Fibroblast of the aortic adventitia (primary cell): Measurements from ENCODE around the gene EHF. TPM values are rescaled to one million over a fixed set of nuclear protein-coding genes. Genes with fewer than 3 reads are reported as not detected.

ENCODE experiments used
- DNase-seq: peaks from one replicate; pipeline ENCODE4 v3.0.0-alpha.2; 2010; ENCODE audit warnings: low read depth
- H3K4me3 ChIP-seq: 2 replicates; pipeline ENCODE4 v1.5.1; 2011; ENCODE audit warnings: low read depth, mild to moderate bottlenecking, control low read depth, low read length, moderate library complexity
- total RNA-seq: library from RNA; depleted of rRNA; stranded (reverse); fragments of >200 nt; gene quantifications from 2 replicates; pipeline ENCODE4 v1.2.3, GENCODE V29; 2012; ENCODE audit warnings: low replicate concordance
- TF ChIP-seq, protein P1 (sequence below): IDR thresholded peaks from 2 replicates; pipeline ENCODE4 v1.5.1; 2011; ENCODE audit warnings: mild to moderate bottlenecking, low read length, control low read depth, inconsistent platforms; ENCODE audit not compliant: insufficient read depth

Gene EHF
- total RNA-seq, 1 donor = 0.18 TPM

DNA sequence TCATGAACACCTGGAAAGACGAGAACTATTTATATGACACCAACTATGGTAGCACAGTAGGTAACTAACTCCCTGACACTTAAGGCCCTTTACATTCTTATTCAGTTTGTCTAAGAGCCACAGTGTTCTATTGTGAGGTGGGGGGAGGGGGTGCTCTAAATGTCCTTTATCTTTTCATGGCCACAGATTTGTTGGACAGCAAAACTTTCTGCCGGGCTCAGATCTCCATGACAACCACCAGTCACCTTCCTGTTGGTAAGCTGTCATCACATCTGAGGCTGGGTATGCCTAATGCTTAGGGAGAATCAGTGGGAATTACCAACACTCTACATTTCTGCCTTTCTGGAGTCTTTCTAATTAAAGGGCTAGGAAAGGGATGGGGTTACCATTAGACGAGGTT is 30.7 kb downstream of the EHF start:
- TF ChIP-seq, protein P1, sequence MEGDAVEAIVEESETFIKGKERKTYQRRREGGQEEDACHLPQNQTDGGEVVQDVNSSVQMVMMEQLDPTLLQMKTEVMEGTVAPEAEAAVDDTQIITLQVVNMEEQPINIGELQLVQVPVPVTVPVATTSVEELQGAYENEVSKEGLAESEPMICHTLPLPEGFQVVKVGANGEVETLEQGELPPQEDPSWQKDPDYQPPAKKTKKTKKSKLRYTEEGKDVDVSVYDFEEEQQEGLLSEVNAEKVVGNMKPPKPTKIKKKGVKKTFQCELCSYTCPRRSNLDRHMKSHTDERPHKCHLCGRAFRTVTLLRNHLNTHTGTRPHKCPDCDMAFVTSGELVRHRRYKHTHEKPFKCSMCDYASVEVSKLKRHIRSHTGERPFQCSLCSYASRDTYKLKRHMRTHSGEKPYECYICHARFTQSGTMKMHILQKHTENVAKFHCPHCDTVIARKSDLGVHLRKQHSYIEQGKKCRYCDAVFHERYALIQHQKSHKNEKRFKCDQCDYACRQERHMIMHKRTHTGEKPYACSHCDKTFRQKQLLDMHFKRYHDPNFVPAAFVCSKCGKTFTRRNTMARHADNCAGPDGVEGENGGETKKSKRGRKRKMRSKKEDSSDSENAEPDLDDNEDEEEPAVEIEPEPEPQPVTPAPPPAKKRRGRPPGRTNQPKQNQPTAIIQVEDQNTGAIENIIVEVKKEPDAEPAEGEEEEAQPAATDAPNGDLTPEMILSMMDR = no peak
- DNase-seq = no peak
- H3K4me3 ChIP-seq = no peak overlapping the region

DNA sequence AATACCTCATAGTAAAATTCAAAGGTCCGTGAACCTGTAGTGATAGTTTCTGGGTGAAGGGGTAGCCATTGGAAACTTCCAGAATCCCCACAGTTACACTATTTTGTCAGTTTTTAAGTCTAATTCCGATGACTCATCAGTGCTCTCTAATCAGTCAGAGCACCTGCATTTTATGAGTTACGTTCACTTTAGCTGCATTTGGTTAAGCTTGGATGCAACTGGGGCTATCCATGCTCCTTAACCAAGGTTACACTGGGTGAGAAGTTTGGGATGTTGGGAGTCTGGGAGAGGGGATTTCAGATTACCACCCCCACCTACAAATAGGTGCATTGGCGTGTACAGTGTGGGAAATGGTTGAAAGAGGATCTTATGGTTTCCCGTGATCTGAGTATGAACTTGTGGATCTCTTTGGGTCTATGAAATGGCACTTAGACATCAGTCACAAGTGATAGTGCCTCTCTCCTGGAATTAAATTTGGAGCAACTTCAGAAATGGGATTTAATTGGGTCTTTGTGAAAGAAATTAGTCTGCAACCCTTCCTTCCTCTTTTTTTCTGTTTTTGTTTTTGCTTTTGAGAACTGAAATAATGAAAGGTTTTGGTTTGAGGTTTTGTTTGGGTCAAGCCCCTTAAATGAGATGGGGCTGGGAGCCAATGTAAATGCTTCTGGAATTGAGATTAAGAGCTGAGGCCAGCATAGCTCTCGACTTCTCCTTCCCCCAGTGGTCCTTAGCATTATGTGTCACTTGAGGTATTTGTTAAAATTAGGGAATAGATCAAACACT is 31.5 kb downstream of the EHF start:
- H3K4me3 ChIP-seq = no peak overlapping the region
- DNase-seq = no peak
- TF ChIP-seq, protein P1 = no peak

DNA sequence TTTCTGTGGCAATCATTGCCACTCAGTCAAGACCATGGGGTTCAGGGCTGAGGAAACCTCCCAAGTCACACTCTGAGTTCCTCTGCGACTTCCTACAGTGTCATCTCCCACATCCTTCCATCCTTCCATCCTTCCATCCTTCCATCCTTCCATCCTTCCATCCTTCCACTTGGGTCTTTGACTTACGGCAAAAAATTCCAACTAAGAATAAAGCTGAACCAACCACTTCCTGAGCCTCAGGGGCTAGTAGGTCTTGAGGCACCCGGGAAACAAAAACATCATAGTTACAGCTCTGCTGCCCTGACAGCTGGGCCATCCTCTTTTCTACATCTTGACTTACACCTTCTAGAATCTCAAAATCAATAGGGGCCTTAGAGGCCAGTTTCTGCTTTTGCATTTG is 32.1 kb downstream of the EHF start:
- no peak overlapping the region for H3K4me3 ChIP-seq
- no peak for DNase-seq
- TF ChIP-seq, protein P1 = no peak

DNA sequence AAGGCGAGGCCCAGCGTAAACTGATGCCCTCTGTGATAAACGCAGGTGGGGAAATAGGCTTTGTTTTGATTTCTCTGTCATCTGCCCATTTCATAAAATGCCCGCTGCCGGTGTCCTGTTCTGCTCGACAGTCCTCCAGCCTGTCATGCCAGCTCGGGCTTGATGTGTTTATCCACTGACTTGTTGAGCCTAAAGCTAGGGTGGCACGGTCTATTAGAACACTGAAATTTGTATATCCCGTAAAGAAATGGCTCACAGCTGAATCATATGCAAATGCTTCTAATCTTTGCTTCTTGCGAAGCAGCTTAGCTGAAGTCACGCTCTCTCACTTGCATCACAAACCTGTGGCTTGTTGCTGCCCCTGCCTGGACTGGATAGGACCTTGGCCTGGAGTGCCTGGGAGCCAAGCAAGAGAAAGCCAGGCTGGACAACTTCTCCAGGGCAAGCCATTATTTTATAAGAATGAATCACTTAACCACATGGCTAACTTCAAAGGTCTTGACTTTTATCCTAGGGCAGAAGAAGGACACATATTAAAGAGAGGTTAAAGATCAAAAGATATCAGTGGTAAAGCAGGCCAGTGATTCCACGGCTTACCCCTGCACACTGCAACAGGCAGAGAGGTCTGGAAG is 33.1 kb downstream of the EHF start:
- TF ChIP-seq, protein P1 = peak; percentile 9
- H3K4me3 ChIP-seq = no peak overlapping the region
- peak; percentile 97 for DNase-seq

DNA sequence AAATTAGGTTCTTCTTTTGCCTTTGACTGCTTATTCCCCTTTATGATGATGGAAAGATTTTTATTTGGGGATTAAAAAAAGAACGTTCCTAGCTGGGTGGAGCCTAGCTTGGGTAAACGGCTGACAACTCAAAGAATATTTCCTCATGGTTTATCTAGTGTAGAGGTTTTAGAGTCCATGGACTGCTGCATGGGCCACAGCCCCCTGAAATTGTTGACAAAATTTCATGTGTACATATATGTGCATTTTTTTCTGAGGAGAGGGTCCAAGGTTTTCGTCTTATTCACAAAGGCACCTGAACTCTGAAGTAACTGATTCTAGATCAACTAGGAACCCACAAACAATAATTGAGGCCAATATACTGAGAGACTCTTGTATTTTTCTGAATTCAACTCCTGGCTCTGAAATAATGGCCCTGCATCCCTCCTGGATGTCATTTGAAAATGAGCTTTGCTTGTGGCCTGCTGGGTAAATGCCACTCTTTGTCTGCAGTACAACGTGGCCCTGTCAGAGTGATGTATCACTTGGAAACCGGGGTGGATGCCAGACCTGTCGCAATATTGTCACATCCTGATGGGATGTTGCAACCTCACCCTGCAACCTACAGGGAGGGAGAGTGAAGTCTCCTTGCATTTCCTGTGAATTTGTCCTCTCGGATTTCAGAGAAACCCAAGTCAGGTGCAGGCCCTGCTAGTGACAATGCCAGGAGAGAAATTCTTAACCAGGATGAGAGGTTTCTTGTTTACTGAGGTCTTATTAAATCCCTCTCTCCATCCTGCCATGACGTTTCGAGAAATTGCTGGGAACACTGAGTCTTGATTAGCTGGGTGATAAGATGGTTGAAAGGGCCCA is 33.8 kb downstream of the EHF start:
- DNase-seq = peak; percentile 62

DNA sequence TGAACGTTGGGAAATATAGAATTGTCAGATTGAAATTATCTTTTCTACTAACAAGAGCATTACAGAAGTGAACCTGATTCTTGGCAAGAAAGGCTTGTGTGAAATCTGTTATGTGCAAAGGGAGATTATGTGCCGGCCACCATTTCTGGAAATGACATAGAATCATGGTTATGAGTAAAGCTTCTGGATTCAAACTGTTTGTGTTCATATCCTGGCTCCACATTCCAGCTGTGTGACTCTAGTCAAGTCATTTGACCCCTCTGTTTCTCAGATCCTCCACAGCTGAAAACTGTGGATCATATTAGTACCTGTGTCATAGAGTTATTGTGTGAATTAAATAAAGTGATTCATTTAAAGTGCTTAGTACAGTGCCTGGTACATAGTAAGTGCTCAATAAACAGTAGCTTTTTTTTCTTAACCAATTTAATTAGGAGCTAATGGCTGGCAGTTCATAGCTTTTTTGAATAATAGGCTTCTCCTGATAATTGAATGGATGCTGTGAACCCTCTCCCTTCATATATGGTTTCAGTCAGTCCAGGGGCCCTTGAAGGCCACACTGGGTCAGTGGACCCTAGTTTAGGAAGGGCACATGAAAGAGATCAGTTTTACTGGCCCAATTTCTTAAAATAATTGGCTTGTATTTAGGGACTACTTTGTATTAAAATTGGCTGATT is 34.6 kb downstream of the EHF start:
- TF ChIP-seq, protein P1 = no peak
- peak; percentile 86 for DNase-seq
- H3K4me3 ChIP-seq = no peak overlapping the region

More for the DNA sequence above, 33.8 kb downstream of the EHF start:
- no peak overlapping the region for H3K4me3 ChIP-seq
- TF ChIP-seq, protein P1 = no peak
